HepG2 (cell line): Measurements from ENCODE around the gene C10orf71. TPM values are rescaled to one million over a fixed set of nuclear protein-coding genes. Genes with fewer than 3 reads are reported as not detected.

ENCODE experiments used
- ATAC-seq: fragments of 200-7000 bp; cut with Tn5 transposase; 3 replicates; pipeline ENCODE4 v1.9.1; 2020; ENCODE audit warnings: mild to moderate bottlenecking, moderate library complexity
- BruUV-seq: library from RNA; stranded (reverse); fragments of 400-500 nt; replicated peaks from 2 replicates; lab custom pipeline; 2021; lab: Mats Ljungman, UMichigan
- CTCF ChIA-PET: fragments of 300-600 bp; formaldehyde crosslinking; extraction: SDS; loops from one replicate; lab custom pipeline; 2021; ENCODE audit warnings: low total read pairs, inconsistent platforms, low intra/inter-chr PET ratio; lab: Yijun Ruan, JAX
- POLR2A ChIA-PET: fragments of 350-600 bp; sonication (Branson Sonifier 250); formaldehyde crosslinking; loops from one replicate; lab custom pipeline; 2020; ENCODE audit warnings: antibody characterized with exemption, inconsistent platforms; lab: Yijun Ruan, JAX
- DNase-seq: peaks from one replicate; pipeline ENCODE4 v3.0.0-alpha.2; 2015; ENCODE audit warnings: low spot score
- FAIRE-seq: peaks from 3 replicates; lab custom pipeline; 2011; peaks lifted over from hg19 to GRCh38; lab: Jason Lieb, UNC
- H2AFZ ChIP-seq: one replicate; pipeline ENCODE4 v1.6.1; 2011; ENCODE audit warnings: low read length, inconsistent platforms
- H3K27ac ChIP-seq: fragments of 300-600 bp; 3 replicates; pipeline ENCODE4 v1.8.0; 2011; ENCODE audit warnings: mixed run types, mild to moderate bottlenecking, mixed read lengths, low read length, inconsistent platforms; ENCODE audit not compliant: insufficient read depth; ENCODE audit errors: extremely low read length
- H3K27me3 ChIP-seq, 2 experiments: fragments of 200-600 bp in 1 of 2; 2 replicates in 1 of 2; 3 replicates in 1 of 2; pipeline versions ENCODE4 v1.6.0 to v1.8.0; 2011; ENCODE audit warnings: low read length in 2 of 2, mild to moderate bottlenecking in 2 of 2, moderate library complexity in 2 of 2, inconsistent platforms in 1 of 2; ENCODE audit not compliant: insufficient read depth in 2 of 2, control insufficient read depth in 1 of 2
- H3K36me3 ChIP-seq, 2 experiments: fragments of 200-600 bp in 1 of 2; replicated peaks in 1 of 2; 2 replicates in 1 of 2; 3 replicates in 1 of 2; pipeline versions ENCODE4 v1.5.1 to v1.8.0; 2011; ENCODE audit warnings: low read length in 2 of 2, inconsistent platforms in 1 of 2; ENCODE audit not compliant: insufficient read depth in 2 of 2, control insufficient read depth in 1 of 2
- H3K4me1 ChIP-seq: 2 replicates; pipeline ENCODE4 v1.5.1; 2012; ENCODE audit warnings: low read length, inconsistent platforms; ENCODE audit not compliant: insufficient read depth
- H3K4me2 ChIP-seq: 2 replicates; pipeline ENCODE4 v1.6.0; 2011; ENCODE audit warnings: low read depth, low read length, inconsistent platforms
- H3K4me3 ChIP-seq, 3 experiments: fragments of 200-600 bp in 1 of 3; sonication (generic), shearing (Covaris generic) in 1 of 3; replicated peaks in 1 of 3; 2 replicates each; pipeline ENCODE4 v1.5.1; 2011 to 2016; ENCODE audit warnings: low read length in 3 of 3, inconsistent platforms in 2 of 3, low read depth in 2 of 3, mild to moderate bottlenecking in 2 of 3, control low read depth in 1 of 3, mixed read lengths in 1 of 3; ENCODE audit not compliant: insufficient read depth in 1 of 3
- H3K79me2 ChIP-seq: one replicate; pipeline ENCODE4 v1.6.1; 2011; ENCODE audit warnings: low read length, inconsistent platforms; ENCODE audit not compliant: insufficient read depth
- H3K9ac ChIP-seq: 2 replicates; pipeline ENCODE4 v1.6.0; 2011; ENCODE audit warnings: mild to moderate bottlenecking, low read depth, low read length, inconsistent platforms; ENCODE audit not compliant: insufficient read depth
- H3K9me3 ChIP-seq: 2 replicates; pipeline ENCODE4 v1.5.1; 2012; ENCODE audit warnings: mild to moderate bottlenecking, low read length
- H4K20me1 ChIP-seq: 2 replicates; pipeline ENCODE4 v1.6.0; 2011; ENCODE audit warnings: inconsistent platforms, mild to moderate bottlenecking, low read length, moderate library complexity; ENCODE audit not compliant: insufficient read depth
- ATF6 ChIP-seq: sonication (generic); formaldehyde crosslinking; conservative IDR thresholded peaks from 2 replicates; pipeline ENCODE4 v1.4.0; 2020; ENCODE audit warnings: missing genetic modification reagents
- CHCHD3 ChIP-seq: sonication (generic); formaldehyde crosslinking; IDR thresholded peaks from 2 replicates; pipeline ENCODE4 v1.8.0; 2022; ENCODE audit warnings: mild to moderate bottlenecking, missing genetic modification reagents, moderate library complexity
- FOXA1 ChIP-seq, 2 experiments: fragments of 450-650 bp in 1 of 2; sonication (generic) in 1 of 2; formaldehyde crosslinking in 1 of 2; IDR thresholded peaks; 2 replicates each; pipeline versions ENCODE4 v1.4.0 to v1.6.1; 2016 to 2020; ENCODE audit warnings: missing genetic modification reagents in 1 of 2
- MAF1 ChIP-seq: sonication (generic); formaldehyde crosslinking; IDR thresholded peaks from 2 replicates; pipeline ENCODE4 v1.5.0; 2020; ENCODE audit warnings: missing genetic modification reagents, borderline replicate concordance
- MXI1 ChIP-seq: IDR thresholded peaks from 3 replicates; pipeline ENCODE4 v1.6.1; 2012; ENCODE audit warnings: low read depth, low read length, inconsistent platforms, borderline replicate concordance
- SIN3B ChIP-seq: fragments of 150-350 bp; IDR thresholded peaks from 2 replicates; pipeline ENCODE4 v1.6.1; 2014; ENCODE audit warnings: low read length
- TCF7L2 ChIP-seq: IDR thresholded peaks from 2 replicates; pipeline ENCODE4 v1.6.1; 2011; ENCODE audit warnings: mild to moderate bottlenecking, low read depth, low read length, moderate library complexity
- ZBTB1 ChIP-seq: sonication (generic); formaldehyde crosslinking; IDR thresholded peaks from 2 replicates; pipeline ENCODE4 v1.4.0; 2020; ENCODE audit warnings: missing genetic modification reagents, borderline replicate concordance
- WGBS: methylation state at CpG from one replicate; pipeline ENCODE4 v1.1.6; 2017; ENCODE audit warnings: low lambda C conversion rate; 5-methylcytosine and 5-hydroxymethylcytosine counted together
- in situ Hi-C: cut with HindIII; loops from 2 replicates; pipeline ENCODE4 v1.10.0; 2017; ENCODE audit warnings: low pct_unique_long_range_greater_than_20kb; ENCODE audit not compliant: extremely low pct_ligation_motif_present
- intact Hi-C: fragments of 100-400 bp; cut with micrococcal nuclease; formaldehyde crosslinking; loops from one replicate; pipeline ENCODE4 v1.10.0; 2022; ENCODE audit not compliant: unreplicated experiment
- polyA plus RNA-seq, 8 experiments: library from polyadenylated mRNA; depleted of rRNA in 3 of 8; stranded (reverse) in 7 of 8; unstranded in 1 of 8; fragments of >200 nt; fragmentation: Illumina TruSeq in 4 of 8; extraction: Trizol in 4 of 8; gene quantifications; 2 replicates each; pipeline versions ENCODE4 v1.2.1 to v1.2.3, GENCODE V29; 2011 to 2016; ENCODE audit warnings: low read depth in 4 of 8, missing spikeins in 1 of 8, mixed read lengths in 1 of 8; ENCODE audit not compliant: insufficient read depth in 1 of 8
- total RNA-seq, 5 experiments: library from RNA; depleted of rRNA; stranded (reverse); fragments of >200 nt; fragmentation: Illumina TruSeq; extraction: Trizol; gene quantifications; 2 replicates each; pipeline ENCODE4 v1.2.3, GENCODE V29; 2016; ENCODE audit warnings: low read depth in 1 of 5

C10orf71 gene
- total and polyA plus RNA-seq, 2 of the 13 experiments (the other 11 are each of a cell fraction or from before 2014, with no cell fraction given), result not detected

- Histone ChIP-seq H3K4me2 (no peak overlapping the region), H3K79me2 (no peaks in the 10 kb centered on the region)
- no peak for TF ChIP-seq CHCHD3 (CRISPR knock-in tag)
- TF ChIP-seq FOXA1 (IDR thresholded peaks at IDR 0.05), result 0 out of 2 replicates have a peak, but pooled peaks have one; percentile 4
- no peak for TF ChIP-seq FOXA1 (CRISPR knock-in tag; IDR thresholded peaks at IDR 0.05)
- TF ChIP-seq, all 625 proteins: peak for 1
- no peak overlapping the region for H3K9ac ChIP-seq
- no peak for ATAC-seq
- no peak for FAIRE-seq
- in situ Hi-C loops (no loop called here), intact Hi-C loops (no loop called here)
- H3K4me1 ChIP-seq, result no peaks in the 10 kb centered on the region
- no peak for DNase-seq
- CTCF ChIA-PET, result no interaction called here
- no TSS peak for BruUV-seq
- H4K20me1 ChIP-seq, result no peaks in the 10 kb centered on the region
- H3K27ac ChIP-seq, result no peak overlapping the region
- no peaks in the 10 kb centered on the region for H3K9me3 ChIP-seq
- H3K36me3 ChIP-seq, result no peaks in the 10 kb centered on the region
- POLR2A ChIA-PET, result no interaction called here
- 0 out of 5 replicates have a peak, but pooled peaks cover 0 to 4% of the 10 kb centered on the region in 2 experiments for H3K27me3 ChIP-seq
- H3K4me3 ChIP-seq, result no peak overlapping the region
- no peak overlapping the region for H2AFZ ChIP-seq
Observed at GRCh38 chr10:49254150-49254549, 44.8 kb upstream of the C10orf71 start.

GRCh38 chr10:49254556-49255318 lies 44.2 kb upstream of the C10orf71 start:
- CTCF ChIA-PET, result no interaction called here
- WGBS, result 28% methylated on average over 13 of the region's 14 CpGs
- no peak overlapping the region for H3K4me3 ChIP-seq
- no peak for DNase-seq
- no TSS peak for BruUV-seq
- H3K9me3 ChIP-seq, result no peaks in the 10 kb centered on the region
- H3K27me3 ChIP-seq, result 0 out of 5 replicates have a peak, but pooled peaks cover 0 to 4% of the 10 kb centered on the region in 2 experiments
- in situ Hi-C loops, result no loop called here
- no peaks in the 10 kb centered on the region for H3K4me1 ChIP-seq
- no peak for ATAC-seq
- TF ChIP-seq ATF6 (no peak), SIN3B (no peak), ZBTB1 (CRISPR knock-in tag) (no peak), MAF1 (CRISPR knock-in tag) (no peak), MXI1 (no peak), TCF7L2 (no peak)
- TF ChIP-seq, all 625 proteins: peak for 0
- H3K36me3 ChIP-seq, result no peaks in the 10 kb centered on the region
- POLR2A ChIA-PET, result no interaction called here
- no peak overlapping the region for H3K4me2 ChIP-seq
- FAIRE-seq, result no peak
- no peak overlapping the region for H3K9ac ChIP-seq
- H3K79me2 ChIP-seq, result no peaks in the 10 kb centered on the region
- no peaks in the 10 kb centered on the region for H4K20me1 ChIP-seq
- no peak overlapping the region for H3K27ac ChIP-seq
- intact Hi-C loops, result no loop called here
- no peak overlapping the region for H2AFZ ChIP-seq
